ENCODE measurements around the gene ADPRHL1. TPM values are rescaled to one million over a fixed set of nuclear protein-coding genes. Genes with fewer than 3 reads are reported as not detected.
"Not testable (repeated sequence)": the region's sequence is repeated elsewhere in the genome, so short reads cannot be mapped to it uniquely, and the experiment has no call there.

The ADPRHL1 gene
- total RNA-seq, 2 experiments from 2014 or later: 0.10 to 0.57 TPM

DNA sequence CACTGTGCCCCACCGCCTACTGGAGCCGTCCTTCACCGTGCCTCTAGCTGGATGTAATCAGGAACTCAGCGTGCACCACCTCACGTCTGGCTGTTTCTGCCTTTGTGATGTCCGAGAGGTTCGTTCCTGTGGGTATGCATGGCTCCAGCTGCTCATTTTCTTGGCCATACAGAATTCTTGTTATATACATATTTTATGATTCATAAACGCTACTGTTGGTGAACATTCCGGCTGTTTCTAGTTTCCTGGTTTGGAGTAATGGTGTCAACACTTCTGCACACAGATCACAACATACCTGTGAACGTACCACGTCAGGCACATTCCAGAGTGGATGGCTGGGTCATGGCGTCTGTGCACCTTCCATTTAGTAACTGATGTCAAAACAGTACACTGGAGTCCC, 22.6 kb upstream of the ADPRHL1 start:
- Mint-ChIP-seq H3K4me3 (no peak overlapping the region), H3K27me3 (ENCODE audit: low read depth) (no peaks in the 10 kb centered on the region), H3K27ac (no peak overlapping the region), H3K4me1 (ENCODE audit: low read depth) (no peaks in the 10 kb centered on the region), H3K36me3 (ENCODE audit: low read depth) (peaks cover 23% of the 10 kb centered on the region), H3K9me3 (no peaks in the 10 kb centered on the region)
- CTCF ChIA-PET: interaction anchor here (0.9 kb wide), 1 partner anchor 13 kb away, joined by 3 read pairs; no protein-coding TSS in a partner anchor
- intact Hi-C loops (cut with micrococcal nuclease): no loop called here
- no peak for DNase-seq

DNA sequence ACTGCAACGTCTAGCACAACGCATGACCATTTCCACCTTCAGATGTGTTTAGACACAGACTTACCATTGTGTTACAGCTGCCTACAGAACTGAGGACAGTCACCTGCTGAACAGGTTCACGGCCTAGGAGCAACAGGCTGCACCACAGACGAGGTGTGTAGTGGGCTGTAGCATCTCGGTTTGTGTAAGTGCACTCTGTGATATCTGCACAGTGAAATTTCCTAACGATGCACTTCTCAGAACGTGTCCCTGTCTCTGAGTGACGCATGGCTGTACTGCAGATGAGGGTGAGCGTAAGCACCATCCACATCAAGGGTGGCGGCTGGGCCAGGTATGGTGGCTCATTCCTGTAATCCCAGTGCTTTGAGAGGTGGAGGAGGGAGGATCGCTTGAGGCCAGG, 22.0 kb upstream of the ADPRHL1 start:
- no peak overlapping the region for H3K27ac Mint-ChIP-seq
- H3K36me3 Mint-ChIP-seq (ENCODE audit: low read depth): peaks cover 24% of the 10 kb centered on the region
- H3K9me3 Mint-ChIP-seq: no peaks in the 10 kb centered on the region
- intact Hi-C loops (cut with micrococcal nuclease): no loop called here
- no peak overlapping the region for H3K4me3 Mint-ChIP-seq
- CTCF ChIA-PET: interaction anchor here (0.9 kb wide), 1 partner anchor 14 kb away, joined by 3 read pairs; no protein-coding TSS in a partner anchor
- DNase-seq: no peak
- H3K27me3 Mint-ChIP-seq (ENCODE audit: low read depth): no peaks in the 10 kb centered on the region
- no peaks in the 10 kb centered on the region for H3K4me1 Mint-ChIP-seq (ENCODE audit: low read depth)

DNA sequence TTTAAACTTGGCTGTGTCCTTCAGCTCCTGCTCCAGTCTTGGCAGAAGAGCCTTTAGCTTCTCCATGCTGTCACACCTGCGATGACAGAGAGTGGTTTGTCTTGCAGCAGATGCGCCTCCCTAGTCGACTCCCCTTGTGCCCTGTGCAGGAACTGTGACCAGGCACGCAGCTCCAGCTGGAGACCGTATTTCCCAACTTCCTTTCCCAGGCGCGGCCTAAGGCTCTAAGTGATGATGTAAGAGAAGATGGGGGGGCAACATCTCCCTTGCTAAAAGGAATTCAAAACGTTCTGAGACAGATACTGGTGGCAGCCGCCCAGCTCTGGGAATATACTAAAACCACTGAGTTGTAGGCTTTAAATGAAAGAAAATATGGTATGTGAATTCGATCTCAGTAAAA, 20.9 kb upstream of the ADPRHL1 start:
- Mint-ChIP-seq H3K4me3 (no peak overlapping the region), H3K9me3 (no peaks in the 10 kb centered on the region), H3K27me3 (ENCODE audit: low read depth) (no peaks in the 10 kb centered on the region), H3K27ac (no peak overlapping the region), H3K4me1 (ENCODE audit: low read depth) (no peaks in the 10 kb centered on the region), H3K36me3 (ENCODE audit: low read depth) (peaks cover 23% of the 10 kb centered on the region)
- DNase-seq: no peak
- intact Hi-C loops (cut with micrococcal nuclease): no loop called here
- CTCF ChIA-PET: interaction anchor here (0.8 kb wide), 1 partner anchor 660 kb away, joined by 3 read pairs; no protein-coding TSS in a partner anchor

DNA sequence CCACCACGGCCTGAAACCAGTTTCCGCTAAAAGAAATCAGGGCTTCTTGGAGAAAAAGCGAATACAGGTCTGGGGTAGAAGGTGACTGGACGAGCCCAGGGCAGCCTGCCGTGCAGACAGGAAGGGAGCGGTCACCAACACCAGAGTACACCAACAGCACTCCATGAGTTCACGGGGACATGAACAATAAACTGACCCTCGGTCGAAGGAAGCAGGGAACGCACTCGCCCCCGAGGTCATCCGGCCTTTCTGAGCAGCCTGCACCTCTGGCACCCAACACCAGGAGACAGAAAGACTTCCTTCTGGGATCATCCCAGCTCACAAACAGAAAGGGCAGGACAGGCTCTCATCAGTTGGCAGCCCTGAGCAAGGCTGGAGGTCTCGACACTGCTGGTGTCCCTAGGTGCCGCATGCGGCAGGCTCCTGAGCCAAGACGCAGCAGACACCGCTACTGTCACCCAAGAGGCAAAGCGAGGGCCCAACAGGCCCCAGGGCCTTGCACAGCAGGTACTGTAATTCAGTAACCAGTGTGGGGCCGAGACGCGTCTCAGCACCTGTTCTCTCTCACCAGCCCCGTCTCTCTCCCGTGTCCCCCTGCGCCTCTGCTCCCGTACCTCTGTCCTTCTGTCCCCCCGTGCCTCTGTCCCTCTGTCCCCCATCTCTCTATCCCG, 19.2 kb upstream of the ADPRHL1 start:
- Mint-ChIP-seq H3K36me3 (ENCODE audit: low read depth) (peaks cover 21% of the 10 kb centered on the region), H3K27ac (no peak overlapping the region), H3K4me1 (ENCODE audit: low read depth) (no peaks in the 10 kb centered on the region), H3K4me3 (no peak overlapping the region), H3K27me3 (ENCODE audit: low read depth) (no peaks in the 10 kb centered on the region), H3K9me3 (no peaks in the 10 kb centered on the region)
- CTCF ChIA-PET: no interaction called here
- no peak for DNase-seq
- intact Hi-C loops (cut with micrococcal nuclease): no loop called here

DNA sequence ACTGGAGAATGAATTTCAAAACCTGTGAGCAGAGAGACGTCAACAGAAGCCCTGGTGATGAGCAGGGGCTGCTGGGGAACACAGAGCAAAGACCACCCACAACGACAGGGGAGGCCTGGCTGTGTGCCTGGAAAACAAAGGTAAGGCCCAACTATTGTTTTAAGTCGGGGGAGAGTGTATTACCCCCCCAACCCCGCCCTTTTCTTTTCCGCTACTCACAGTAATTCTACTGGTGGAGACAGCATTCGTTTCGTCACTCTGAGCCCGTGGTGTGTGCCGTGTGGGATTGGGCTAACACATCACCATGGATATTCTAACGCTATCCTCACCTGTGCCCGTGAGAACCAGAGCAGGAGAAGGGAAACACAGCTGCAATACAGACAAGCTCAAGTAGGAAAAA, 18.6 kb upstream of the ADPRHL1 start:
- H3K27ac Mint-ChIP-seq: no peak overlapping the region
- CTCF ChIA-PET: no interaction called here
- intact Hi-C loops (cut with micrococcal nuclease): no loop called here
- no peaks in the 10 kb centered on the region for H3K4me1 Mint-ChIP-seq (ENCODE audit: low read depth)
- H3K27me3 Mint-ChIP-seq (ENCODE audit: low read depth): no peaks in the 10 kb centered on the region
- peaks cover 24% of the 10 kb centered on the region for H3K36me3 Mint-ChIP-seq (ENCODE audit: low read depth)
- no peaks in the 10 kb centered on the region for H3K9me3 Mint-ChIP-seq
- DNase-seq: no peak
- H3K4me3 Mint-ChIP-seq: no peak overlapping the region

DNA sequence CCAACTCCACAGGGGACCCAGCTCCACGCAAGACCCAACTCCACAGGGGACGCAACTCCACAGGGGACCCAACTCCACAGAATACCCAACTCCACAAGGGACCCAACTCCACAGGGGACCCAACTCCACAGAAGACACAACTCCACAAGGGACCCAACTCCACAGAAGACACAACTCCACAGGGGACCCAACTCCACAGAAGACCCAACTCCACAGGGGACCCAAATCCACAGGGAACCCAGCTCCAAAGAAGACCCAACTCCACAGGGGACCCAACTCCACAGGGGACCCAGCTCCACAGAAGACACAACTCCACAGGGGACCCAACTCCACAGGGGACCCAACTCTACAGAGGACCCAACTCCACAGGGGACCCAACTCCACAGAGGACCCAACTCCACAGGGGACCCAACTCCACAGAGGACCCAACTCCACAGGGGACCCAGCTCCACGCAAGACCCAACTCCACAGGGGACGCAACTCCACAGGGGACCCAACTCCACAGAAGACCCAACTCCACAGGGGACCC, 17.4 kb upstream of the ADPRHL1 start:
- H3K4me3 Mint-ChIP-seq; H3K27me3 Mint-ChIP-seq (ENCODE audit: low read depth); H3K9me3 Mint-ChIP-seq; DNase-seq; intact Hi-C loops (cut with micrococcal nuclease); H3K4me1 Mint-ChIP-seq (ENCODE audit: low read depth); CTCF ChIA-PET; H3K27ac Mint-ChIP-seq: not testable (repeated sequence)
- peaks cover 24% of the 10 kb centered on the region for H3K36me3 Mint-ChIP-seq (ENCODE audit: low read depth)

DNA sequence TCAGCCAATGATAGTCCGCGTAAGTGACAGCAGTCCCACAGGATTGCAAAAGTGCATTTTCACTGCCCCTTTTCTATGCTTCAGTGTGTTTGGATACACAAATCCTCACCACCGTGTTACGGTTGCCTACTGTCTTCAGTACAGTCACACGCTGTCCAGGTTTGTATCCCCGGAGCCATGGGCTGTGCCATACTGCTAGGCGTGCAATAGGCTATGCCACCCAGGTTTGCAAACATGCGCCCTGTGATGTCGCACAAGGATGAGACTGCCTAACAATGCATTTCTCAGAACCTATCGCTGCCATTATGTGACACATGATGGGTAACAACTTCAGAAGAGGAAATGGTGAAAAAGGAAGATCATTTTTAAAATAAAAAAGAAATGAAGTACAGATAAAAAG, 16.8 kb upstream of the ADPRHL1 start:
- Mint-ChIP-seq H3K9me3 (no peaks in the 10 kb centered on the region), H3K4me3 (no peak overlapping the region), H3K27ac (no peak overlapping the region), H3K36me3 (ENCODE audit: low read depth) (peaks cover 24% of the 10 kb centered on the region), H3K27me3 (ENCODE audit: low read depth) (no peaks in the 10 kb centered on the region), H3K4me1 (ENCODE audit: low read depth) (no peaks in the 10 kb centered on the region)
- no peak for DNase-seq
- intact Hi-C loops (cut with micrococcal nuclease): no loop called here
- CTCF ChIA-PET: no interaction called here

DNA sequence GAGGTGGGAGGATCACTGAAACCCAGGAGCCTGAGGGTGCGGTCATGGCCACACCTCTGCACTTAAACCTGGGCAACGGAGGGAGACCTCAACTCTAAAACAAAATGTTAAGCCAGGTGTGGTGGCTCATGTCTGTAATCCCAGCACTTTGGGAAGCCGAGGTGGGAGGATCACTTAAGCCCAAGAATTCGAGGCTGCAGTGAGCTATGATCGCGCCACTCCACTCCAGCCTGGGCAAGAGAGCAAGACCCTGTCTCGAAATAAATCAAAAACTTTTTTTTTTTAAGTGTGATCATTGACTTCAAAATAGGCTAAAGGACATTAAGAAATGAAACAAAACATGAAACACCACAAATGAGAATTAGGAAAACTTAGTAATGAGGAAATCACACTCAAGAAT, 16.3 kb upstream of the ADPRHL1 start:
- intact Hi-C loops (cut with micrococcal nuclease): no loop called here
- no peak overlapping the region for H3K27ac Mint-ChIP-seq
- peaks cover 21% of the 10 kb centered on the region for H3K36me3 Mint-ChIP-seq (ENCODE audit: low read depth)

DNA sequence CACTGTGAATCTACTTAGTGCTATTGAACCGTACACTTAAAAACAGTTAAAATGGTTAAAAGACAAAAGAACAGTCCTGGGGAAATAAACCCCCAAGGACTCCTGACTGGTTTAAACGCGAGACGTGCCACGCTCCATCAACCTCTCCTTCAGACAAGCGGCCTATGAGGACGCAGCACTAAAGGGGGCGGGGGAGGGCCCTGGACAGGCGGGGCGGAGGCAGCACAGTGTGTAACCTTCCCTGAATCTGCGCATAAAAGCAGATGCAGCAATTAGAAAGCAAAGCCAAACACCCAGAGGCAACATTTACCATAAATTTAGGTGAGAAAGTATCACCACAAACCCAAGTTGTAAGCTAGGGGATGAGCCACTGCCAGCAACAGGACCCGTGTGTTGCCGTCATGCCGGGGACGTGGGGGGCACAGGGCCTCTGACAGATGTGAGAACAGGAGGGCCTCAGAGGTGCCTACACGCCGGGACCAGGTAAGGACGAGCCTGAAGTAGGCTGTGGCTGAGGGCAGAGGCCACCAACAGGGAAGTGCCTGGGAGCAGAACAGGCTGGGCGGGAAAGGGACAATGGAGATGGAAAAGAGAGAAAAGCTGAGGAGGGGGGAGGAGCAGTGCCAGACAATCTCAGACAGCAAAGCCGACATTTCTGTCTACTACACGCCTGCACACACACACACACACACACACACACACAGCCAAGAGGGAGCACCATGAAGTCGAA, 15.3 kb upstream of the ADPRHL1 start:
- Mint-ChIP-seq H3K27me3 (ENCODE audit: low read depth) (no peaks in the 10 kb centered on the region), H3K4me1 (ENCODE audit: low read depth) (no peaks in the 10 kb centered on the region), H3K4me3 (no peak overlapping the region), H3K27ac (no peak overlapping the region), H3K9me3 (no peaks in the 10 kb centered on the region), H3K36me3 (ENCODE audit: low read depth) (peaks cover 18% of the 10 kb centered on the region)
- CTCF ChIA-PET: no interaction called here
- intact Hi-C loops (cut with micrococcal nuclease): no loop called here
- DNase-seq: no peak

More for the DNA sequence above, 16.3 kb upstream of the ADPRHL1 start:
- no peaks in the 10 kb centered on the region for H3K4me1 Mint-ChIP-seq (ENCODE audit: low read depth)
- H3K27me3 Mint-ChIP-seq (ENCODE audit: low read depth): no peaks in the 10 kb centered on the region
- H3K9me3 Mint-ChIP-seq: no peaks in the 10 kb centered on the region
- H3K4me3 Mint-ChIP-seq: no peak overlapping the region
- CTCF ChIA-PET: no interaction called here
- DNase-seq: no peak

DNA sequence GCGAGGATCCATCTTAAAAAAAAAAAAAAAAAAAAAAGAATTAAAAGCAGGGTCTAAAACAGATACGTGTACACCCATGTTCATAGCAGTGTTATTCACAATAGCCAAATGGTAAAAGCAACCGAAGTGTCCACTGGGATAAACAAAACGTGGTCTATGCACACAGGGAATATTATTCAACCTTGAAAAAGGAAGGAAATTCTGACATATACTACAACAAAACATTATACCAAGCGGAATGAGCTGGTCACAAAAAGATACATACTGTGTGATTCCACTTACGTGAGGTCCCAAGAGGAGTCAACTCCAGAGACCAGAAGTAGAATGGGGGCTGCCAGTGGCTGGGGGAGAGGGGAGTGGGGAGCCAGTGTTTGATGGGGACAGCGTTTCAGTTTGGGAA, 14.7 kb upstream of the ADPRHL1 start:
- CTCF ChIA-PET: no interaction called here
- H3K27me3 Mint-ChIP-seq (ENCODE audit: low read depth): no peaks in the 10 kb centered on the region
- peaks cover 17% of the 10 kb centered on the region for H3K36me3 Mint-ChIP-seq (ENCODE audit: low read depth)
- intact Hi-C loops (cut with micrococcal nuclease): no loop called here
- H3K27ac Mint-ChIP-seq: no peak overlapping the region
- H3K4me3 Mint-ChIP-seq: no peak overlapping the region
- no peaks in the 10 kb centered on the region for H3K9me3 Mint-ChIP-seq
- no peak for DNase-seq
- H3K4me1 Mint-ChIP-seq (ENCODE audit: low read depth): no peaks in the 10 kb centered on the region

DNA sequence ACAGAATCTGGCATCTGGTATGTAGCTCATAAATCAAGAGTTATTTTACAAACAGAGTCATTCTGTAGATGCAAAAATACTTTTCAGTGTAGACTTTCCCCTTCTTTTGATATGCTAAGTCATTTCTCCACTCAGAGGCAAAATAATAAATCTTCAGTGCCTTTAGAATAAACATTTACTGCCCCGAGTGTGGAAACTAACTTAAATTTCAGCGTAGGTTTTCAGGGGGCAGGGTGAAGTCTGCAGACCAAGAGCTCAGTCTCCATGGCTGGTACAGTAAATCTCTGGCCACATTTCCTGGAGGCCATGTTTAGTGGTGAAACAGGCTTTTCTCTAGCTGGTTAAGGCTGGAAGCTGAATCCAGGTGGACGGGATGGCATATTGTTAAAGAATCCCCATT, 13.1 kb upstream of the ADPRHL1 start:
- intact Hi-C loops (cut with micrococcal nuclease): no loop called here
- DNase-seq: no peak
- H3K4me3 Mint-ChIP-seq: no peak overlapping the region
- H3K36me3 Mint-ChIP-seq (ENCODE audit: low read depth): peaks cover 12% of the 10 kb centered on the region
- H3K27ac Mint-ChIP-seq: no peak overlapping the region
- H3K4me1 Mint-ChIP-seq (ENCODE audit: low read depth): no peaks in the 10 kb centered on the region
- H3K9me3 Mint-ChIP-seq: no peaks in the 10 kb centered on the region
- no peaks in the 10 kb centered on the region for H3K27me3 Mint-ChIP-seq (ENCODE audit: low read depth)
- CTCF ChIA-PET: interaction anchor here (0.7 kb wide), 1 partner anchor 95 kb away, joined by 3 read pairs; no protein-coding TSS in a partner anchor

DNA sequence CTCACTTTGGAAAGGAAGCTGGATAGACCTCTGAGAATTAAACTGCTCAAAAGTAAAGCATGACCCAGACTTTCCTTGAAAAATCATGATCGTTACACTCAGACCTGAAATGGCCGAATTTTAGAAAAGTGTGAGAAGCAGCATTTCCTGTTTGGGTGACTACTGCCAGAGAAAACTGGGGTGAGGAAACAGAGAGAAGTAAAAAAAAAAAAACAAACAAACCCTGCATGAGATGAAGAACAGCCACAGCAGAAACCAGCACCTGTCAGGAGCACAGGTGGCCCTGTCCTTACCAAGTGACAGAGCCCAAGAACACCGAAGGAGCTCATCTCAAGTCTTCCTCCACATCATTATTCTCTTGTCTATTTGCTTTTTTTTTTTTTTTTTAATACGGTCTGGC, 12.0 kb upstream of the ADPRHL1 start:
- Mint-ChIP-seq H3K36me3 (ENCODE audit: low read depth) (peaks cover 7% of the 10 kb centered on the region), H3K4me3 (no peak overlapping the region), H3K9me3 (no peaks in the 10 kb centered on the region)

DNA sequence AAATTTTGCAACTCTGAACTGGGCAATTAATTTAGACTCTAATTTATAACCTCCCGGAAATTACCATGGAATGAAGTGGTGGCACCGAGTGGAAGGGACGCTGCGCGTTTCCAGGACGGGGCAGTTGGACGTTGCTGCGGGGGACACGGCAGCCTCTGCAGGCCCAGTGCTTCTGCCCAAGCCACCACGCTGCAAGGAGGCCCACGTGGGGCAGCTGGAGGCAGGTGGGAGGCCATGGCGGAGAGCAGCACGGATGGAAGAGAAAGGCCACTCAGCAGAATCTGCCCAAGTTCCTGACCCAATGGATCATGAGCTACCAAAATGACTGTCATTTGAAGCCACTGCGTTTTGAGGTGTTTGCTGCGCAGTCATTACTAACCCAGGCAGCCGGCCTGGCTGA, 11.2 kb upstream of the ADPRHL1 start:
- no peak for DNase-seq
- Mint-ChIP-seq H3K27me3 (ENCODE audit: low read depth) (no peaks in the 10 kb centered on the region), H3K4me1 (ENCODE audit: low read depth) (no peaks in the 10 kb centered on the region), H3K27ac (no peak overlapping the region), H3K4me3 (no peak overlapping the region), H3K9me3 (no peaks in the 10 kb centered on the region), H3K36me3 (ENCODE audit: low read depth) (peaks cover 8% of the 10 kb centered on the region)
- intact Hi-C loops (cut with micrococcal nuclease): no loop called here
- CTCF ChIA-PET: no interaction called here

More for the DNA sequence above, 12.0 kb upstream of the ADPRHL1 start:
- no peaks in the 10 kb centered on the region for H3K27me3 Mint-ChIP-seq (ENCODE audit: low read depth)
- H3K27ac Mint-ChIP-seq: no peak overlapping the region
- no peak for DNase-seq
- intact Hi-C loops (cut with micrococcal nuclease): no loop called here
- H3K4me1 Mint-ChIP-seq (ENCODE audit: low read depth): no peaks in the 10 kb centered on the region
- CTCF ChIA-PET: interaction anchor here (0.6 kb wide), 1 partner anchor 784 kb away, joined by 4 read pairs; no protein-coding TSS in a partner anchor
